H1 (cell line): Measurements from ENCODE around the gene SPIB.

Source experiments
- BACH1 ChIP-seq: IDR thresholded peaks from 2 replicates; pipeline ENCODE4 v1.6.1; 2012; ENCODE audit warnings: low read length, improper control_type of control experiment
- EZH2 ChIP-seq: fragments of 200-600 bp; sonication (generic); IDR thresholded peaks from 2 replicates; pipeline ENCODE4 v1.7.1; 2012; ENCODE audit warnings: low read depth, mild to moderate bottlenecking, moderate library complexity, low read length, inconsistent platforms; ENCODE audit not compliant: severe bottlenecking
- NANOG ChIP-seq: IDR thresholded peaks from 2 replicates; pipeline ENCODE4 v1.6.1; 2011; ENCODE audit warnings: low read length, low read depth, mild to moderate bottlenecking, inconsistent platforms; ENCODE audit not compliant: insufficient read depth, poor library complexity, severe bottlenecking
- TAF1 ChIP-seq: IDR thresholded peaks from 2 replicates; pipeline ENCODE4 v1.6.1; 2011; ENCODE audit warnings: mild to moderate bottlenecking, low read depth, low read length
- TEAD4 ChIP-seq: IDR thresholded peaks from 2 replicates; pipeline ENCODE4 v1.6.1; 2012; ENCODE audit warnings: low read depth, low read length, inconsistent platforms, mixed read lengths
- YY1 ChIP-seq: IDR thresholded peaks from 2 replicates; pipeline ENCODE4 v1.6.1; 2011; ENCODE audit warnings: low read depth, mild to moderate bottlenecking, low read length
- ZNF274 ChIP-seq: IDR thresholded peaks from 2 replicates; pipeline ENCODE4 v1.7.0; 2012; ENCODE audit warnings: low read length, borderline replicate concordance; ENCODE audit errors: extremely low read depth

- TF ChIP-seq NANOG: no peak
- TF ChIP-seq ZNF274: no peak
- no peak for TF ChIP-seq EZH2
- no peak for TF ChIP-seq TEAD4
- no peak for TF ChIP-seq YY1
- TF ChIP-seq BACH1: no peak
- no peak for TF ChIP-seq TAF1
Observed at GRCh38 chr19:50435627-50436026, 16.9 kb downstream of the SPIB start.
